HG02678 (cell line): ENCODE data around the gene TFDP1.

Experiments
- ATAC-seq: cut with Tn5 transposase; IDR thresholded peaks from one replicate; pipeline ENCODE4 v1.9.1; 2021; ENCODE audit warnings: mild to moderate bottlenecking, moderate library complexity; ENCODE audit not compliant: unreplicated experiment

The TFDP1 gene

GRCh38 chr13:113596321-113597200 lies 12.0 kb downstream of the TFDP1 start:
- no peak for ATAC-seq

GRCh38 chr13:113597391-113598080 lies 13.0 kb downstream of the TFDP1 start:
- no peak for ATAC-seq

- no peak for ATAC-seq
Observed at GRCh38 chr13:113598081-113598410, 13.5 kb downstream of the TFDP1 start.

- no peak for ATAC-seq
Observed at GRCh38 chr13:113598481-113598880, 13.9 kb downstream of the TFDP1 start.

GRCh38 chr13:113599391-113599790 lies 14.8 kb downstream of the TFDP1 start:
- ATAC-seq = no peak

- no peak for ATAC-seq
Observed at GRCh38 chr13:113601166-113602070, 16.9 kb downstream of the TFDP1 start.

- ATAC-seq = no peak
Observed at GRCh38 chr13:113602291-113602988, 17.9 kb downstream of the TFDP1 start.

- no peak for ATAC-seq
Observed at GRCh38 chr13:113603116-113603710, 18.7 kb downstream of the TFDP1 start.

GRCh38 chr13:113604186-113604585 lies 19.6 kb downstream of the TFDP1 start:
- ATAC-seq = peak; percentile 66

GRCh38 chr13:113605461-113605860 lies 20.9 kb downstream of the TFDP1 start:
- ATAC-seq = no peak

GRCh38 chr13:113605866-113606438 lies 21.4 kb downstream of the TFDP1 start:
- ATAC-seq = no peak

- ATAC-seq = no peak
Observed at GRCh38 chr13:113607056-113607888, 22.7 kb downstream of the TFDP1 start.

GRCh38 chr13:113607889-113608635 lies 23.5 kb downstream of the TFDP1 start:
- no peak for ATAC-seq

- no peak for ATAC-seq
Observed at GRCh38 chr13:113608967-113609533, 24.5 kb downstream of the TFDP1 start.

GRCh38 chr13:113609616-113610015 lies 25.1 kb downstream of the TFDP1 start:
- no peak for ATAC-seq

- no peak for ATAC-seq
Observed at GRCh38 chr13:113610266-113610665, 25.7 kb downstream of the TFDP1 start.

GRCh38 chr13:113611996-113612395 lies 27.4 kb downstream of the TFDP1 start:
- ATAC-seq = no peak

GRCh38 chr13:113612607-113613006 lies 28.1 kb downstream of the TFDP1 start:
- ATAC-seq = no peak
